GM19372 (cell line): ENCODE measurements around the gene CDY1.
"Not testable (repeated sequence)": the region's sequence is repeated elsewhere in the genome, so short reads cannot be mapped to it uniquely, and the experiment has no call there.

Experiments
- ATAC-seq: cut with Tn5 transposase; IDR thresholded peaks from one replicate; pipeline ENCODE4 v1.9.1; 2021; ENCODE audit warnings: mild to moderate bottlenecking, low read depth, moderate library complexity; ENCODE audit not compliant: unreplicated experiment

The CDY1 gene

GRCh38 chrY:25621817-25622216 is at the start of gene CDY1:
Gene CDY1, plus strand, starts transcription at chrY:25622117. Its CDS starts 326 bp downstream, at chrY:25622443.
- ATAC-seq, result not testable (repeated sequence)

- not testable (repeated sequence) for ATAC-seq
Observed at GRCh38 chrY:25593336-25593735, 28.6 kb upstream of the CDY1 start.

- ATAC-seq, result not testable (repeated sequence)
Observed at GRCh38 chrY:25620209-25620608, 1.7 kb upstream of the CDY1 start.

- ATAC-seq, result not testable (repeated sequence)
Observed at GRCh38 chrY:25626524-25626923, 4.6 kb downstream of the CDY1 start.

GRCh38 chrY:25630383-25631112 is 8.6 kb downstream of the CDY1 start:
- not testable (repeated sequence) for ATAC-seq

GRCh38 chrY:25639852-25640251 is 17.9 kb downstream of the CDY1 start:
- not testable (repeated sequence) for ATAC-seq

GRCh38 chrY:25643024-25643915 is 21.4 kb downstream of the CDY1 start:
- not testable (repeated sequence) for ATAC-seq
